ENCODE results near the gene SETD7.

DNA sequence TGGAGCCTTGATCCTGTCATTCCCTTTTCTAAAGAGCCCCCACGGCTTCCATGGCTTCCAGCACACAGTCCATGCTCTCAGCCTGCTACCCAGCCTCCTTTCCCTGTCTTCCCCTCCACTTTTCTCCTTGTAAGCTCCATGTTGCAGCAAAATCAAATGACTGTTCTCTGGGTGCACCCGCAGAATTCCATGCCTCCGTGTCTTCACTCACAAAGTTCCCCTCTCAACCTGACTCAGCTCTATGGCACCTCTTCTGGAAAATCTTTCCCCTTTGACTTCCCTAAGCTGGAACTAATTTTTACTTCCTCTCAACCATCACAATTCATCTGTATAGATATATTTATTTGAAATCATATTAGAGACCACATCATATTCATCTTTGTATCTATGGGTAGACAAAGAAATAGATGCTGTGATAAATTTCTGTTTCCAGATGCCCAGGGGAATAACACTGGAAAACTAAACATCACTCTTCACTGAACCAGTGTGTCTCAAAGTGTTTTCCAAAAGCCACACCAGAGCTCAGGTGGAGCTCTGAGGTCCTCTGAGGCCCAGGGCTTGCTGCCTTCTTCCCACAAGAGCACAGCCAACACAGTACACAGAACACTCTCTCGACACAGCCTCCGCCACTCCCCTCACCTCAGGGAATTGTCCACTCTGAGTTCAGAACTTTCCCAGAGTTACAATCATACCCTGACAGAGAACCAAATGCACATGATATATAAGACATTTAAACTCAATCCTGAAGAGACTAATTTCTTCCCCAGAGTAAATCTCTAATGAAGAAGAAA lies 3.3 kb downstream of the SETD7 start:
- no peak for TF ChIP-seq EZH2 (IDR thresholded peaks at IDR 0.05)
- TF ChIP-seq FOXP2 (optimal IDR thresholded peaks at IDR 0.05; ENCODE audit: control extremely low read depth, extremely low read length, insufficient read depth): no peak
- no peak for TF ChIP-seq POLR2AphosphoS5 (IDR thresholded peaks at IDR 0.05; ENCODE audit: borderline replicate concordance, low read depth, low read length)
